ENCODE measurements around the gene CCSER2.
A peak's percentile ranks its signal among the peaks of the same experiment; 100 is the strongest.
"Not testable (repeated sequence)": the region's sequence is repeated elsewhere in the genome, so short reads cannot be mapped to it uniquely, and the experiment has no call there.

Gene CCSER2

GRCh38 chr10:84405662-84406061 lies 77.3 kb downstream of the CCSER2 start:
- no peak for TF ChIP-seq CTCF (conservative IDR thresholded peaks at IDR 0.05; ENCODE audit: low read depth, low read length)
- no peak for DNase-seq (ENCODE audit: low read depth)
- H3K4me3 ChIP-seq (ENCODE audit: low read depth, low read length): no peak overlapping the region

DNA sequence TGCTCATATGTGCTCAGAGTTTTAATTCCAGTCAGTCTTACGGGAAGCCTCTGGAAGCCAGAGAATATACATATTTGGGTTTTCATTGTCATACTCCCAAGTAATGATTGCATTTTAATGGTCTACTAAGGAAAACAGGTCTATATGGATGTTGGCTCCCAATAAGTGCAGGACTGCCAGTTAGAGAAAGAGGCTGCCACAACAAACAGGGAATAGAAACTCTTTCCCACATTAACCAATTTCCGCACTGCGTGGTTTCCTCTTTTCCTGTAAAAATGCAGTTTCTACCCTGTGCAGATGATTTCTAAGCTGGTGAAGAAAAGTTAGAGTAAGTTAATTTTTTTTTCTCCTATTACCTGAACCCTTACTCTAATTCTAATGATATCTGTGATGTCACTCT lies 78.2 kb downstream of the CCSER2 start:
- no peak for DNase-seq (ENCODE audit: low read depth)
- TF ChIP-seq CTCF (conservative IDR thresholded peaks at IDR 0.05; ENCODE audit: low read depth, low read length): no peak
- H3K4me3 ChIP-seq (ENCODE audit: low read depth, low read length): no peak overlapping the region

GRCh38 chr10:84407388-84408049 lies 79.1 kb downstream of the CCSER2 start:
- no peak for DNase-seq (ENCODE audit: low read depth)
- no peak overlapping the region for H3K4me3 ChIP-seq (ENCODE audit: low read depth, low read length)
- no peak for TF ChIP-seq CTCF (conservative IDR thresholded peaks at IDR 0.05; ENCODE audit: low read depth, low read length)

GRCh38 chr10:84412482-84412881 lies 84.1 kb downstream of the CCSER2 start:
- no peak for TF ChIP-seq CTCF (conservative IDR thresholded peaks at IDR 0.05; ENCODE audit: low read depth, low read length)
- no peak overlapping the region for H3K4me3 ChIP-seq (ENCODE audit: low read depth, low read length)
- DNase-seq (ENCODE audit: low read depth): no peak

GRCh38 chr10:84414110-84414509 lies 85.7 kb downstream of the CCSER2 start:
- not testable (repeated sequence) for H3K4me3 ChIP-seq (ENCODE audit: low read depth, low read length); DNase-seq (ENCODE audit: low read depth)

- DNase-seq (ENCODE audit: low read depth): peak; percentile 31
Measured at GRCh38 chr10:84415539-84416244, 87.3 kb downstream of the CCSER2 start.

DNA sequence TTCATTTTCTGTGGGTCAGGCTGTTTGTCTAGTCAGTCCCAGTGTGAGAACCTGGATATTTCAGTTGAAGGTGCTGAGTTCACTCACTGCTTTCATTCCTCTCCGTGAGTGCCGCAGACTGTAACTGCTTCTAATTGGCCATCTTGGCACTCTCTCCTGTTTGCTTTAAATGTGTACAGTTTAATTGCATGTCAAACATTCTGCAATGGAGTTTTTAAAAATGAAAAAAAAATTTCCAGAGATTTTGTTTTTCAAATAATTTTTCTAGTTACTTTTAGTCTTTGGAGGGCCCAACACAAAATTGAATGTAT lies 87.8 kb downstream of the CCSER2 start:
- no peak overlapping the region for H3K4me3 ChIP-seq (ENCODE audit: low read depth, low read length)
- TF ChIP-seq CTCF (conservative IDR thresholded peaks at IDR 0.05; ENCODE audit: low read depth, low read length): no peak
- DNase-seq (ENCODE audit: low read depth): no peak

More at GRCh38 chr10:84415539-84416244, 87.3 kb downstream of the CCSER2 start:
- H3K4me3 ChIP-seq (ENCODE audit: low read depth, low read length): no peak overlapping the region
- TF ChIP-seq CTCF (conservative IDR thresholded peaks at IDR 0.05; ENCODE audit: low read depth, low read length): no peak

All from choroid plexus epithelial cell (primary cell).